ENCODE data around the gene ICA1L.

Gene ICA1L

GRCh38 chr2:202723746-202724145 is 147.8 kb downstream of the ICA1L start:
- no peak for DNase-seq
